H1 (cell line): Measurements from ENCODE around the gene KMT2E. TPM values are rescaled to one million over a fixed set of nuclear protein-coding genes. Genes with fewer than 3 reads are reported as not detected.

Experiments
- CTCF ChIA-PET: fragments of 300-600 bp; sonication (Branson Sonifier 250); formaldehyde crosslinking; loops from one replicate; lab custom pipeline; 2021; ENCODE audit not compliant: partially characterized antibody; lab: Charles Lee
- POLR2A ChIA-PET: fragments of 300-600 bp; sonication (Branson Sonifier 250); formaldehyde crosslinking; loops from one replicate; lab custom pipeline; 2021; ENCODE audit warnings: inconsistent platforms; ENCODE audit not compliant: partially characterized antibody; lab: Charles Lee
- DNase-seq, 2 experiments: peaks; one replicate each; pipeline versions ENCODE4 v3.0.0 to v3.0.0-alpha.2; 2010 to 2022; ENCODE audit warnings: low spot score in 2 of 2, low read depth in 1 of 2, mixed read lengths in 1 of 2
- FAIRE-seq: peaks from 2 replicates; lab custom pipeline; 2011; peaks lifted over from hg19 to GRCh38; lab: Jason Lieb, UNC
- H2AFZ ChIP-seq: 2 replicates; pipeline ENCODE4 v1.8.1; 2012; ENCODE audit warnings: low read length, inconsistent platforms
- H2AK5ac ChIP-seq: 2 replicates; pipeline ENCODE4 v1.6.1; 2013; ENCODE audit warnings: low read depth, low read length
- H2BK120ac ChIP-seq: replicated peaks from 2 replicates; pipeline ENCODE3; 2013; ENCODE audit warnings: low read depth, low read length, inconsistent platforms
- H2BK12ac ChIP-seq: 2 replicates; pipeline ENCODE4 v1.6.1; 2013; ENCODE audit warnings: low read depth, low read length
- H2BK15ac ChIP-seq: 2 replicates; pipeline ENCODE4 v1.6.1; 2013; ENCODE audit warnings: low read length
- H2BK20ac ChIP-seq: 2 replicates; pipeline ENCODE4 v1.6.1; 2013; ENCODE audit warnings: low read length
- H2BK5ac ChIP-seq: 2 replicates; pipeline ENCODE4 v1.6.1; 2013; ENCODE audit warnings: low read depth, low read length
- H3K14ac ChIP-seq: 2 replicates; pipeline ENCODE4 v1.6.1; 2013; ENCODE audit warnings: inconsistent platforms; ENCODE audit not compliant: insufficient read length
- H3K18ac ChIP-seq: 2 replicates; pipeline ENCODE4 v1.6.1; 2013; ENCODE audit warnings: low read length; ENCODE audit errors: extremely low read depth
- H3K23ac ChIP-seq: 2 replicates; pipeline ENCODE4 v1.6.1; 2013; ENCODE audit warnings: inconsistent platforms; ENCODE audit not compliant: insufficient read length
- H3K23me2 ChIP-seq: 2 replicates; pipeline ENCODE4 v1.6.1; 2013; ENCODE audit warnings: low read depth, low read length
- H3K27ac ChIP-seq: 2 replicates; pipeline ENCODE4 v1.6.1; 2011; ENCODE audit warnings: low read depth, low read length, inconsistent platforms
- H3K27me3 ChIP-seq, 4 experiments: replicated peaks in 1 of 4; 1 replicate in 1 of 4; 2 replicates in 3 of 4; pipeline versions ENCODE4 v1.6.1 to v1.8.1; 2011 to 2013; ENCODE audit warnings: low read length in 3 of 4, mild to moderate bottlenecking in 3 of 4, inconsistent platforms in 2 of 4, mixed read lengths in 2 of 4, moderate library complexity in 1 of 4; ENCODE audit not compliant: control insufficient read depth in 3 of 4, insufficient read depth in 3 of 4; ENCODE audit errors: extremely low read depth in 1 of 4
- H3K36me3 ChIP-seq, 4 experiments: 2 replicates each; pipeline versions ENCODE4 v1.6.1 to v1.8.1; 2011 to 2013; ENCODE audit warnings: mild to moderate bottlenecking in 4 of 4, low read length in 3 of 4, moderate library complexity in 2 of 4, control low read depth in 1 of 4, inconsistent platforms in 1 of 4; ENCODE audit not compliant: insufficient read depth in 4 of 4, control insufficient read depth in 2 of 4
- H3K4ac ChIP-seq: replicated peaks from 2 replicates; pipeline ENCODE3; 2013; ENCODE audit warnings: low read length, low read depth, mixed read lengths, inconsistent platforms; ENCODE audit not compliant: insufficient read length
- H3K4me1 ChIP-seq, 4 experiments: replicated peaks in 1 of 4; 1 replicate in 1 of 4; 2 replicates in 3 of 4; pipeline versions ENCODE4 v1.6.1 to v1.8.1; 2011 to 2013; ENCODE audit warnings: low read length in 3 of 4, inconsistent platforms in 2 of 4, mixed read lengths in 1 of 4; ENCODE audit not compliant: insufficient read depth in 4 of 4, control insufficient read depth in 3 of 4
- H3K4me2 ChIP-seq, 2 experiments: 2 replicates each; pipeline versions ENCODE4 v1.6.1 to v1.8.1; 2011 to 2013; ENCODE audit warnings: low read depth in 2 of 2, low read length in 2 of 2, control low read depth in 1 of 2, inconsistent platforms in 1 of 2, mild to moderate bottlenecking in 1 of 2; ENCODE audit not compliant: insufficient read depth in 1 of 2
- H3K4me3 ChIP-seq, 4 experiments: fragments of 200-600, 300-600 bp in 1 of 4; sonication (generic), shearing (Covaris generic), sonication (Bioruptor Twin) in 1 of 4; 2 replicates each; pipeline versions ENCODE4 v1.5.1 to v1.8.1; 2011 to 2016; ENCODE audit warnings: low read length in 4 of 4, low read depth in 3 of 4, control low read depth in 2 of 4, inconsistent platforms in 2 of 4, mild to moderate bottlenecking in 2 of 4, mixed read lengths in 1 of 4, moderate library complexity in 1 of 4; ENCODE audit not compliant: insufficient read depth in 2 of 4; ENCODE audit errors: extremely low read depth in 1 of 4
- H3K56ac ChIP-seq: replicated peaks from 2 replicates; pipeline ENCODE3; 2013; ENCODE audit warnings: low read depth, mild to moderate bottlenecking, mixed read lengths, low read length, inconsistent platforms; ENCODE audit not compliant: insufficient read length
- H3K79me1 ChIP-seq: 2 replicates; pipeline ENCODE4 v1.6.1; 2013; ENCODE audit warnings: low read depth, low read length, control low read depth
- H3K79me2 ChIP-seq, 2 experiments: 2 replicates each; pipeline versions ENCODE4 v1.6.1 to v1.8.1; 2012 to 2013; ENCODE audit warnings: low read length in 2 of 2, mild to moderate bottlenecking in 2 of 2, inconsistent platforms in 1 of 2; ENCODE audit not compliant: insufficient read depth in 2 of 2, control insufficient read depth in 1 of 2
- H3K9ac ChIP-seq, 4 experiments: replicated peaks in 1 of 4; 1 replicate in 1 of 4; 2 replicates in 3 of 4; pipeline versions ENCODE4 v1.6.1 to v1.8.1; 2011 to 2013; ENCODE audit warnings: low read depth in 3 of 4, low read length in 3 of 4, control low read depth in 2 of 4, mild to moderate bottlenecking in 2 of 4, moderate library complexity in 2 of 4, inconsistent platforms in 1 of 4; ENCODE audit errors: extremely low read depth in 1 of 4
- H3K9me3 ChIP-seq, 2 experiments: 2 replicates each; pipeline versions ENCODE4 v1.6.1 to v1.8.1; 2012 to 2013; ENCODE audit warnings: mild to moderate bottlenecking in 2 of 2, moderate library complexity in 2 of 2, control low read depth in 1 of 2, inconsistent platforms in 1 of 2, low read depth in 1 of 2, low read length in 1 of 2, mixed read lengths in 1 of 2; ENCODE audit not compliant: insufficient read depth in 2 of 2
- H4K20me1 ChIP-seq, 2 experiments: replicated peaks in 1 of 2; 2 replicates each; pipeline versions ENCODE3 to v1.8.1; 2011 to 2013; ENCODE audit warnings: inconsistent platforms in 2 of 2, low read length in 2 of 2, mild to moderate bottlenecking in 1 of 2; ENCODE audit not compliant: insufficient read depth in 2 of 2, control insufficient read depth in 1 of 2
- H4K5ac ChIP-seq: 2 replicates; pipeline ENCODE4 v1.6.1; 2013; ENCODE audit warnings: low read length, low read depth, mixed read lengths, inconsistent platforms; ENCODE audit not compliant: insufficient read length
- H4K8ac ChIP-seq: 2 replicates; pipeline ENCODE4 v1.8.0; 2013; ENCODE audit warnings: mild to moderate bottlenecking, moderate library complexity, low read length, inconsistent platforms; ENCODE audit not compliant: insufficient read depth; ENCODE audit errors: extremely low read depth
- H4K91ac ChIP-seq: replicated peaks from 2 replicates; pipeline ENCODE3; 2013; ENCODE audit warnings: low read length, mixed read lengths, inconsistent platforms; ENCODE audit not compliant: insufficient read length
- KDM4A ChIP-seq: IDR thresholded peaks from one replicate; pipeline ENCODE4 v1.7.1; 2012; ENCODE audit warnings: low read depth, mild to moderate bottlenecking, moderate library complexity, low read length, inconsistent platforms; ENCODE audit not compliant: severe bottlenecking
- SAP30 ChIP-seq: fragments of 300-600 bp; sonication (generic); IDR thresholded peaks from 2 replicates; pipeline ENCODE4 v1.7.1; 2012; ENCODE audit warnings: low read length, moderate library complexity, mild to moderate bottlenecking, inconsistent platforms; ENCODE audit not compliant: insufficient read depth, insufficient replicate concordance
- SP4 ChIP-seq: IDR thresholded peaks from 2 replicates; pipeline ENCODE4 v1.6.1; 2012; ENCODE audit warnings: low read length, inconsistent platforms
- WGBS, 2 experiments: shearing (Covaris generic) in 1 of 2; methylation state at CpG; one replicate each; pipeline versions ENCODE4 v1.1.6 to v1.1.7; 2013 to 2015; ENCODE audit warnings: low lambda C conversion rate in 2 of 2, mixed read lengths in 2 of 2, inconsistent platforms in 1 of 2, low coverage in 1 of 2, missing lambda C conversion rate in 1 of 2; ENCODE audit not compliant: insufficient replicate concordance in 2 of 2, insufficient coverage in 1 of 2, insufficient read length in 1 of 2; ENCODE audit errors: extremely low coverage in 1 of 2, missing lambda C conversion rate in 1 of 2; 5-methylcytosine and 5-hydroxymethylcytosine counted together
- polyA plus RNA-seq, 7 experiments: library from polyadenylated mRNA; depleted of rRNA in 3 of 7; stranded (reverse) in 5 of 7; unstranded in 2 of 7; fragments of >200 nt in 5 of 7; fragments of 200-250 nt in 2 of 7; gene quantifications; 1 replicate in 5 of 7; 2 replicates in 1 of 7; 4 replicates in 1 of 7; pipeline versions ENCODE4 v1.2.1 to v1.2.3, GENCODE V29; 2011 to 2013; ENCODE audit warnings: missing spikeins in 2 of 7, mixed read lengths in 2 of 7
- total RNA-seq: library from RNA; stranded (reverse); fragmentation: NEBNext Ultra II Directional; extraction: Animal tissue kit (Norgen Biotek cat#: 25700); gene quantifications from 2 replicates; pipeline ENCODE4 v1.2.1, GENCODE V29; 2021

The KMT2E gene
- total and polyA plus RNA-seq, 2 of the 8 experiments (the other 6 are each of a cell fraction or from before 2014, with no cell fraction given): 10.9 to 45.0 TPM

- Histone ChIP-seq H3K79me2 (peaks cover 8 to 51% of the 10 kb centered on the region in 2 experiments), H2BK12ac (no peak overlapping the region), H3K14ac (no peak overlapping the region), H4K5ac (no peak overlapping the region), H3K4me3 (peak overlapping the region; percentile 89 to 99 (median 97); a peak in 6 of 8 replicates), H2BK15ac (no peak overlapping the region), H3K36me3 (peaks cover 0 to 21% (median 0%) of the 10 kb centered on the region in 4 experiments; a peak in 2 of 8 replicates), H3K4ac (no peak overlapping the region), H3K18ac (no peak overlapping the region), H3K9me3 (no peaks in the 10 kb centered on the region)
- DNase-seq: no peak
- no peak for TF ChIP-seq KDM4A
- no peak for TF ChIP-seq SAP30
- no peak for TF ChIP-seq SP4
- TF ChIP-seq, all 59 proteins: peak for 0
- Histone ChIP-seq H3K23me2 (peaks cover 5% of the 10 kb centered on the region; the same call in 1 of the 2 replicates), H4K20me1 (peaks cover 12 to 21% of the 10 kb centered on the region in 2 experiments), H3K27me3 (no peaks in the 10 kb centered on the region), H3K4me1 (peaks cover 0 to 4% (median 1%) of the 10 kb centered on the region in 4 experiments; a peak in 3 of 7 replicates), H2BK120ac (no peak overlapping the region), H2AFZ (no peak overlapping the region), H3K4me2 (peak overlapping the region; percentile 49 to 68), H4K8ac (no peak overlapping the region), H2BK20ac (no peak overlapping the region), H2AK5ac (no peak overlapping the region), H4K91ac (no peak overlapping the region), H3K23ac (no peak overlapping the region), H2BK5ac (no peak overlapping the region), H3K56ac (no peak overlapping the region), H3K9ac (peak overlapping the region in 3 of 4 experiments; percentile 42 to 73 (median 43); a peak in 5 of 7 replicates), H3K79me1 (no peaks in the 10 kb centered on the region), H3K27ac (no peak overlapping the region)
- no peak for FAIRE-seq
- POLR2A ChIA-PET: interaction anchor here (0.6 to 8.5 kb wide), 11 partner anchors 7 to 53 kb away, joined by 3 to 63 read pairs (median 4); no protein-coding TSS in a partner anchor
- CTCF ChIA-PET: interaction anchor here (0.6 to 5.2 kb wide), 5 partner anchors 26 to 636 kb away, joined by 3 to 27 read pairs (median 4); no protein-coding TSS in a partner anchor
- WGBS, 2 experiments: 82% methylated on average over 9 of the region's 9 CpGs; no CpG with 5 or more reads in 1 of the 2 experiments
These were observed 4.1 kb upstream of the KMT2E start for GRCh38 chr7:105009667-105010503.
